Liver (tissue), 9 donors: ENCODE results near the gene PSORS1C1. TPM values are rescaled to one million over a fixed set of nuclear protein-coding genes. Genes with fewer than 3 reads are reported as not detected.

Experiments
- DNase-seq: peaks from one replicate; pipeline ENCODE4 v3.0.0-alpha.2; 2017; ENCODE audit warnings: low spot score
- H3K27ac ChIP-seq, 2 donors: one replicate each; pipeline ENCODE4 v1.7.0; 2013; ENCODE audit warnings: inconsistent platforms in 2 of 2, low read length in 2 of 2, control low read depth in 1 of 2, low read depth in 1 of 2, mild to moderate bottlenecking in 1 of 2
- H3K27me3 ChIP-seq, 4 donors: one replicate each; pipeline versions ENCODE4 v1.6.1 to v1.7.0; 2013; ENCODE audit warnings: low read length in 3 of 4, inconsistent platforms in 1 of 4, mild to moderate bottlenecking in 1 of 4, moderate library complexity in 1 of 4; ENCODE audit not compliant: control insufficient read depth in 4 of 4, insufficient read depth in 4 of 4
- H3K36me3 ChIP-seq, 4 donors: one replicate each; pipeline versions ENCODE4 v1.6.1 to v1.7.0; 2013; ENCODE audit warnings: low read length in 3 of 4, mild to moderate bottlenecking in 3 of 4, low read depth in 1 of 4, moderate library complexity in 1 of 4; ENCODE audit not compliant: control insufficient read depth in 4 of 4, insufficient read depth in 3 of 4
- H3K4me1 ChIP-seq, 4 donors: one replicate each; pipeline versions ENCODE4 v1.6.1 to v1.7.0; 2013; ENCODE audit warnings: low read length in 3 of 4, mild to moderate bottlenecking in 3 of 4, moderate library complexity in 1 of 4; ENCODE audit not compliant: control insufficient read depth in 4 of 4, insufficient read depth in 4 of 4
- H3K4me3 ChIP-seq, 3 donors: one replicate each; pipeline versions ENCODE4 v1.6.1 to v1.7.0; 2013; ENCODE audit warnings: low read length in 3 of 3, control low read depth in 1 of 3, low read depth in 1 of 3, mild to moderate bottlenecking in 1 of 3
- H3K9ac ChIP-seq, 2 donors: one replicate each; pipeline ENCODE4 v1.7.0; 2013; ENCODE audit warnings: low read length in 2 of 2, mild to moderate bottlenecking in 2 of 2, moderate library complexity in 2 of 2, control low read depth in 1 of 2, low read depth in 1 of 2
- H3K9me3 ChIP-seq, 4 donors: one replicate each; pipeline versions ENCODE4 v1.6.1 to v1.7.0; 2013; ENCODE audit warnings: low read length in 3 of 4; ENCODE audit not compliant: control insufficient read depth in 4 of 4
- ATF3 ChIP-seq: IDR thresholded peaks from 2 replicates; pipeline ENCODE4 v1.6.1; 2016; ENCODE audit warnings: antibody characterized with exemption
- CTCF ChIP-seq: fragments of 150-350 bp; IDR thresholded peaks from 2 replicates; pipeline ENCODE4 v1.5.1; 2017; ENCODE audit warnings: improper control_type of control experiment, low read depth, low read length; ENCODE audit not compliant: missing input control
- EGR1 ChIP-seq, 2 donors: IDR thresholded peaks; 2 replicates each; pipeline ENCODE4 v1.6.1; 2016 to 2018; ENCODE audit warnings: antibody characterized with exemption in 2 of 2, low read depth in 2 of 2
- FOXA2 ChIP-seq: IDR thresholded peaks from 2 replicates; pipeline ENCODE4 v1.6.1; 2016; ENCODE audit warnings: antibody characterized with exemption
- GABPA ChIP-seq, 2 donors: IDR thresholded peaks in 1 of 2; conservative IDR thresholded peaks in 1 of 2; 2 replicates each; pipeline ENCODE4 v1.6.1; 2016; ENCODE audit warnings: antibody characterized with exemption in 2 of 2, mild to moderate bottlenecking in 1 of 2, moderate library complexity in 1 of 2
- HNF4A ChIP-seq, 2 donors: conservative IDR thresholded peaks; 2 replicates each; pipeline ENCODE4 v1.6.1; 2016; ENCODE audit warnings: antibody characterized with exemption in 2 of 2, mild to moderate bottlenecking in 2 of 2
- HNF4G ChIP-seq: IDR thresholded peaks from 2 replicates; pipeline ENCODE4 v1.6.1; 2016; ENCODE audit warnings: antibody characterized with exemption
- JUND ChIP-seq, 2 donors: IDR thresholded peaks; 2 replicates each; pipeline ENCODE4 v1.6.1; 2016; ENCODE audit warnings: antibody characterized with exemption in 2 of 2
- MAX ChIP-seq: IDR thresholded peaks from 2 replicates; pipeline ENCODE4 v1.6.1; 2016; ENCODE audit warnings: antibody characterized with exemption
- NR2F2 ChIP-seq: IDR thresholded peaks from 2 replicates; pipeline ENCODE4 v1.6.1; 2016; ENCODE audit warnings: antibody characterized with exemption
- RAD21 ChIP-seq, 2 donors: IDR thresholded peaks; 2 replicates each; pipeline ENCODE4 v1.6.1; 2016; ENCODE audit warnings: antibody characterized with exemption in 2 of 2, mild to moderate bottlenecking in 2 of 2
- REST ChIP-seq: IDR thresholded peaks from 2 replicates; pipeline ENCODE4 v1.6.1; 2016; ENCODE audit warnings: antibody characterized with exemption, mild to moderate bottlenecking
- RXRA ChIP-seq, 2 donors: IDR thresholded peaks; 2 replicates each; pipeline ENCODE4 v1.6.1; 2017 to 2018; ENCODE audit warnings: antibody characterized with exemption in 2 of 2, mild to moderate bottlenecking in 1 of 2
- TAF1 ChIP-seq: conservative IDR thresholded peaks from 2 replicates; pipeline ENCODE4 v1.6.1; 2016; ENCODE audit warnings: antibody characterized with exemption, mild to moderate bottlenecking
- YY1 ChIP-seq: IDR thresholded peaks from 2 replicates; pipeline ENCODE4 v1.6.1; 2016; ENCODE audit warnings: antibody characterized with exemption, mild to moderate bottlenecking
- ZBTB33 ChIP-seq: IDR thresholded peaks from 2 replicates; pipeline ENCODE4 v1.6.1; 2016; ENCODE audit warnings: antibody characterized with exemption
- WGBS: extraction: QIAGEN DNeasy Blood & Tissue Kit; methylation state at CpG from one replicate; pipeline ENCODE4 v1.1.7; 2013; 5-methylcytosine and 5-hydroxymethylcytosine counted together
- polyA plus RNA-seq, 2 donors: library from polyadenylated mRNA; stranded (reverse) in 1 of 2; unstranded in 1 of 2; fragments of 200-250 nt in 1 of 2; fragments of >200 nt in 1 of 2; fragmentation: Nextera tagmentation in 1 of 2; extraction: Ambion mirVana in 1 of 2; gene quantifications; one replicate each; pipeline versions ENCODE4 v1.2.1 to v1.2.3, GENCODE V29; 2013 to 2015
- total RNA-seq, 2 donors: library from RNA; depleted of rRNA; stranded (reverse); fragments of >200 nt; gene quantifications; one replicate each; pipeline ENCODE4 v1.2.3, GENCODE V29; 2014
- donor health status: healthy.
- donor health status: healthy.
- donor health status: healthy.
- donor health status: healthy.
- donor health status: healthy.

PSORS1C1 gene
- total and polyA plus RNA-seq, 4 donors = under 0.01 to 0.08 TPM; not detected in 2

GRCh38 chr6:31115941-31116560 lies 1.5 kb downstream of the PSORS1C1 start:
- DNase-seq = no peak
- 84% methylated on average over 12 of the region's 12 CpGs for WGBS
- Histone ChIP-seq H3K27ac (no peak overlapping the region), H3K4me3 (no peak overlapping the region), H3K4me1 (no peaks in the 10 kb centered on the region), H3K9ac (no peak overlapping the region), H3K27me3 (no peaks in the 10 kb centered on the region), H3K9me3 (no peaks in the 10 kb centered on the region), H3K36me3 (no peaks in the 10 kb centered on the region)
- no peak for TF ChIP-seq TAF1
- no peak for TF ChIP-seq FOXA2
- TF ChIP-seq EGR1 (IDR thresholded peaks at IDR 0.05; ENCODE audit: low read depth in 2 of 2) = no peak
- TF ChIP-seq HNF4A (conservative IDR thresholded peaks at IDR 0.05) = no peak
- no peak for TF ChIP-seq JUND (IDR thresholded peaks at IDR 0.05)
- no peak for TF ChIP-seq RXRA (IDR thresholded peaks at IDR 0.05)
- TF ChIP-seq NR2F2 = no peak
- TF ChIP-seq YY1 = no peak
- no peak for TF ChIP-seq ATF3
- no peak for TF ChIP-seq RAD21 (IDR thresholded peaks at IDR 0.05)
- no peak for TF ChIP-seq MAX
- no peak for TF ChIP-seq GABPA (IDR thresholded peaks at IDR 0.05 in 1 of 2, conservative IDR thresholded peaks at IDR 0.05 in 1 of 2)
- no peak for TF ChIP-seq CTCF
- no peak for TF ChIP-seq REST
- TF ChIP-seq ZBTB33 = no peak
- no peak for TF ChIP-seq HNF4G
